Peyer's patch (tissue), 4 donors: ENCODE results near the gene NFE2. TPM values are rescaled to one million over a fixed set of nuclear protein-coding genes. Genes with fewer than 3 reads are reported as not detected.
A peak's percentile ranks its signal among the peaks of the same experiment; 100 is the strongest.

Experiments used
- DNase-seq, 3 donors: peaks; one replicate each; pipeline ENCODE4 v3.0.0-alpha.2; 2017 to 2019
- H3K27ac ChIP-seq, 4 donors: fragments of 200-600 bp; sonication (generic); one replicate each; pipeline ENCODE4 v1.5.1; 2016 to 2019
- H3K27me3 ChIP-seq, 2 donors: fragments of 200-600 bp; sonication (generic); one replicate each; pipeline ENCODE4 v1.5.1; 2019
- H3K36me3 ChIP-seq, 3 donors: fragments of 200-600 bp; sonication (generic); one replicate each; pipeline ENCODE4 v1.5.1; 2016 to 2019
- H3K4me1 ChIP-seq, 4 donors: fragments of 200-600 bp; sonication (generic); one replicate each; pipeline ENCODE4 v1.5.1; 2016 to 2019
- H3K4me3 ChIP-seq, 4 donors: fragments of 200-600 bp; sonication (generic); 1 replicate in 3 of 4; 2 replicates in 1 of 4; pipeline ENCODE4 v1.5.1; 2016 to 2019; ENCODE audit warnings: mild to moderate bottlenecking in 1 of 4
- H3K9me3 ChIP-seq, 4 donors: fragments of 200-600 bp; sonication (generic); one replicate each; pipeline ENCODE4 v1.5.1; 2016 to 2019; ENCODE audit warnings: mild to moderate bottlenecking in 1 of 4
- CTCF ChIP-seq, 6 experiments: fragments of 450-650 bp in 4 of 6; fragments of 200-600 bp in 2 of 6; sonication (generic) in 1 of 6; IDR thresholded peaks; one replicate each; pipeline ENCODE4 v1.5.1; 2017 to 2019; ENCODE audit warnings: antibody characterized with exemption in 6 of 6, mild to moderate bottlenecking in 3 of 6, moderate library complexity in 1 of 6
- POLR2A ChIP-seq, 2 donors: fragments of 450-650 bp; IDR thresholded peaks; one replicate each; pipeline ENCODE4 v1.5.1; 2017; ENCODE audit warnings: antibody characterized with exemption in 2 of 2, mild to moderate bottlenecking in 2 of 2, moderate library complexity in 2 of 2
- total RNA-seq, 4 donors: library from RNA; depleted of rRNA; stranded (reverse); fragments of >200 nt; gene quantifications; one replicate each; pipeline ENCODE4 v1.1.0, GENCODE V29; 2016

The NFE2 gene
- total RNA-seq, 4 donors from 2014 or later: not detected

GRCh38 chr12:54301428-54302048, 723 bp upstream of the NFE2 start:
- H3K4me3 ChIP-seq: no peak overlapping the region
- peaks cover 0 to 11% (median 7%) of the 10 kb centered on the region in 4 donors for H3K4me1 ChIP-seq
- H3K27me3 ChIP-seq: no peaks in the 10 kb centered on the region
- H3K36me3 ChIP-seq: no peaks in the 10 kb centered on the region
- no peak overlapping the region for H3K27ac ChIP-seq
- H3K9me3 ChIP-seq: no peaks in the 10 kb centered on the region
- TF ChIP-seq CTCF (IDR thresholded peaks at IDR 0.05): no peak
- TF ChIP-seq POLR2A (IDR thresholded peaks at IDR 0.05): no peak
- DNase-seq: no peak

- H3K36me3 ChIP-seq: no peaks in the 10 kb centered on the region
- H3K4me3 ChIP-seq: peak overlapping the region in 2 of 4 donors; percentile 20 to 23
- H3K4me1 ChIP-seq: peaks cover 0 to 10% (median 7%) of the 10 kb centered on the region in 4 donors
- H3K27me3 ChIP-seq: no peaks in the 10 kb centered on the region
- TF ChIP-seq POLR2A (IDR thresholded peaks at IDR 0.05) (no peak), CTCF (IDR thresholded peaks at IDR 0.05) (no peak)
- H3K9me3 ChIP-seq: no peaks in the 10 kb centered on the region
- H3K27ac ChIP-seq: no peak overlapping the region
- no peak for DNase-seq
Measured at GRCh38 chr12:54300225-54300731, 537 bp downstream of the NFE2 start.

DNA sequence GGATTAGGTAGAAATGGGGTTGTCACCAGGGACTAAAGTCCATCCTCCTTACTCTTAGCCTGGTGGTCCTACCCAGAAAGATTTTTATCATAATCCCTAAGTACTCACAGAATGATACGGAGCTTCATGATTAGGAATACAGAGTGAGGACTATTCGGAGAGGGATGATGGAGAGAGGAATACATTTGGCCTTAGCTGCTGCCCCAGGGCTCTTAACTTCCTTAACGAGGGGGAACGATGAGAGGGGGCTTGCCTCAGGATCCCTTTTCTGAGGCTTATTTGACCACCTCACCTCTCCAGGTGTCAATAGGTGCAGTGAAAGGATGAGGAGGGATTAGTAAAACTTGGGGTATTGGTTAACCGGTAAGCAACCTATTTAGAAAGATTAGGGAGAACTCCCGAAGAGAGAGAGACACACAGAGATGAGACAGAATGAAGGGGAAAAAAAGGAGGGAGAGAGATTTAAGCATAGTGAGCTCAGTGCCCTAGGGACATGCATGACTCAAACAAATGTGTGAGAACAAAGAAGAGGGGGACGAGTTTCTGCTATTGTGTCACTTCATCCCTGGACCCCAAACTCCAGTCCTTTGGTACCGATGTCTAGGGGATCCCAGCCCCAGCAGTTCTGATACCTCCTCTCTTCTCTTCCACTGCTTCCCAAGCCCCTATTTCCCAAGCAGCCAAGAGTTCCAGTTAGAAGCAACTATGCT, 1.1 kb downstream of the NFE2 start:
- no peak for TF ChIP-seq POLR2A (IDR thresholded peaks at IDR 0.05)
- no peak for TF ChIP-seq CTCF (IDR thresholded peaks at IDR 0.05)
- Histone ChIP-seq H3K27ac (no peak overlapping the region), H3K9me3 (no peaks in the 10 kb centered on the region), H3K27me3 (no peaks in the 10 kb centered on the region), H3K36me3 (no peaks in the 10 kb centered on the region), H3K4me1 (peaks cover 0 to 10% (median 7%) of the 10 kb centered on the region in 4 donors), H3K4me3 (no peak overlapping the region)
- DNase-seq: no peak

DNA sequence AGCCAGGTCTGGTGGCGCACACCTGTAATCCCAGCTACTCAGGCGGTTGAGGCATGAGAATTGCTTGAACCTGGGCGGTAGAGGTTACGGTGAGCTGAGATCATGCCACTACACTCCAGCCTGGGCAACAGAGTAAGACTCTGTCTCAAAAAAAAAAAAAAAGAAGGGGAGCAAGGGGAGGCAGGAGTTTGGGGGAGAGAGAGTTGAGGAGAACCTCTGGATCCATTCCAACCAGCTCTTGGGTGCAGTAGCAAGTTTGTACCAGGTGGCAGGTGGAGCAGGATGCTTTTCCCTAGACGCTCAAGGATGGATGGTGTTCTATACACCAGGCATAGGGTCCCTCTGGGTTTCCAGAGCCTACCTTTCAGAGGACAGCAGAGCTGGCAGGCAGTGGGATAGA, 1.9 kb downstream of the NFE2 start:
- Histone ChIP-seq H3K27me3 (no peaks in the 10 kb centered on the region), H3K4me3 (no peak overlapping the region), H3K9me3 (no peaks in the 10 kb centered on the region), H3K36me3 (no peaks in the 10 kb centered on the region), H3K27ac (no peak overlapping the region), H3K4me1 (peaks cover 0 to 12% (median 2%) of the 10 kb centered on the region in 4 donors)
- TF ChIP-seq CTCF (IDR thresholded peaks at IDR 0.05): no peak
- DNase-seq: no peak

DNA sequence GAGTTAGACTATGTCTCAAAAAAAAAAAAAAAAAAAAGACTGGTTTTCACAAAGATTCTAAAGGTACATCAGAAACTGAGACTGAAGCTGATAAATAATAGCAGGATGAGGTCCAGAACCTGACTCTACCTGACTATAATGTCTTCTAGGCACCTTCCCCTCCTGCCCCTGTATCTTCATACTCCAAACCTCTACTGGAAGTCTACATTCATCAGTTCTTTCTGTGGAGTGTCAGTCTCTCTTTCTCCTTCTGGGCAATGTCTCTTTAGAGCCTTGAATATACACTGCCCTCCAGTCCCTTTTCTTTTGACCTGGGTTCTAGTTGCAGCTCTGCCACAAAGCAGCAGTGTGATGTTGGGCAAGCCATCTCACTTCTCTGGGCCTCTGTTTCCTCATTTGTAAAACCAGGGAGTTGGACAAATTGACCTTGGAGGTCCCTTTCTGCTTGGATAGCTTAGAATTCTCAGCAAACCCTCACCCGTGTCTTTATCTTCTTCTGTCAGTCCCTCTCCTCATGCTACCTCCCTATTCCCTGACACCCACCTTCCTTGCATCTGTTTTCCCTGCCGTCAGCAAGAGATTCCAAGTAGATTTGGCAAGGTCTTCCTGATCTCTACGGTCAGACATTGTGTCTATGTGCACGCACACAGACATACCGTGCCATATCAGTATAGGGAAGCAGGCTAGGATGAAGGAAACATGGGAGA, 4.3 kb downstream of the NFE2 start:
- H3K27ac ChIP-seq: no peak overlapping the region
- TF ChIP-seq CTCF (IDR thresholded peaks at IDR 0.05) (no peak), POLR2A (IDR thresholded peaks at IDR 0.05) (no peak)
- no peak overlapping the region for H3K4me3 ChIP-seq

More for the DNA sequence above, 4.3 kb downstream of the NFE2 start:
- Histone ChIP-seq H3K27me3 (no peaks in the 10 kb centered on the region), H3K36me3 (no peaks in the 10 kb centered on the region), H3K9me3 (no peaks in the 10 kb centered on the region), H3K4me1 (peaks cover 0 to 13% (median 2%) of the 10 kb centered on the region in 4 donors)
- DNase-seq: no peak
